ENCODE measurements around the gene PTK7.

PTK7 gene

DNA sequence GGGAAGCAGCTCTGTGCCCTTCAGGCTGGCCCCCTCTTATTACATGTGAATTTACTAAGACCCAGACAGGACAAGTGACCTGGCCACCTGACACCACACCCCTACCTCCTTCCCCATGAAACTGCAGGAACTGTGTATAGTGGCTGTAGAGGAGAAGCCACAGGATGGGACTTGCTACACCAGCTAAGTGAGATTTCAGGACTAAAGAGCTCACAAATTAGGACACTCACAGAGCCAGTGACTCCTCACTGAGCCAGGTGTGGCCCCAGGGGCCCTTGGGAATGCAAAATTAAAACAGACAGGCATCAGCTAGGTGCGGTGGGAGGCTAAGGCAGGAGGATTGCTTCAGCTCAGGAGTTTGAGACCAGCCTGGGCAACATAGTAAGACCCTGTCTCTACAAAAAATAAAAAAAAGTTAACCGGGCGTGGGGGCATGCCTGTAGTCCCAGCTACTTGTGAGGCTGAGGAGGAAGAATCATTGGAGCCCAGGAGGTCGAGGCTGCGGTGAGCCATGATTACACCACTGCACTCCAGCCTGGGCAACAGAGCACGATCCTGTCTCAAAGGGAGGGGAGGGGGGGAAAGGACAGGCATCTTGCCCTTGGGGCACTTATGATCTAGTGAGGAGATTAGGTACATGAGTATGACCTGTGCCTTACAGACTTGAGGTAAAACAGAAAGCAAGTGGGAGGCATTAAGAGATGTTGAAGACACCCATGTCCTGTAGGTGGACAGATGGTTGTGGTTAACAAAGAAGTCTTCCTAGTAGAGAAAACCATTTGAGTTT, 71.8 kb downstream of the PTK7 start:
- no peak for DNase-seq

DNA sequence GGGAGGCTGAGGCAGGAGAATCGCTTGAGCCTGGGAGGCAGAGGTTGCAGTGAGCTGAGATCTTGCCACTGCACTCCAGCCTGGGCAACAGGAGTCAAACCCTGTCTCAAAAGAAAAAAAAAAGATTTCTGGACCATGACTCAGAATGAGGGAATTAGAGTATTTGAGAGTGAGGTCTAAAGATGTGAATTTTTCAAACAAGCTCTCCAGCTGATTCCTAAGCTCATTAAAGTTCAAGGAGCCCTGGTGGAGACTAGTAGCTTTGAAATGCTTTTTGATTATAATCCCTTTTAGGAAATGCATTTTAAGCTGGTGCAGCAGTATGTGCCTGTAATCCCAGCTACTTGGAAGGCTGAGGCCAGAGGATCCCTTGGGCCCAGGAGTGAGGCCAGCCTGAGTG, 73.2 kb downstream of the PTK7 start:
- DNase-seq, result no peak

DNA sequence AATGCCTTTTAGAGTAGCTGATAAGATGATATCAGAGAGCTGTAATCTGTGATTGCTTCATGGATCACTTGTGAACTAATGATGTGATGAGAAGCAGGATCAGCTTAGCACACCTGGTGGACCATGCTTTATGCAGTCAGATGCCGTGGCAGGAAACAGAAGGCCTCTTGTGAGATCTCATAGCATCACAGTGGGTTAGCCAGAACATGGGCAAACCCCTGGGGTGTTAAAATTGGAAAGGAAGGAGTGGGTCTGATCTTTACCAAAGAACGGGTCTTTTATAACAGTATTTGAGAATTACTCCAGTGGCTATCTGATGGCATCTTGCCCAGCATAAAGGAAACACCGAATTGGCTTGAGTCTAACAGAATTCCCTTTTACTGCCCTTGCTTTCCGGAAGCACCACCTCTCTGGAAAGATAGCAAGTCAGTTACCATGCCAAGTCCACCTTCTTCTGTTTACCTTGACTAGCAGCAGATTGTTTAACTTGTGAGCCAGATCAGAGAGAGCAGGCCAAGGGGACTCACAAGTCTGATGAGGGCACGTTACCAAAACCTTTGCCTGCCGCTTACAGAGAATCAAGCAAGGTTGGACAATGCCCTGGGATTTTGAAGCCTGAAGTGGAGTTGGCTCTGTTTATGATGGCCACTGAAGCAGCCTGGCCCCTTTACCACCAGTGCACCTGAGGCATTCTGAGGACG, 74.1 kb downstream of the PTK7 start:
- DNase-seq, result no peak

DNA sequence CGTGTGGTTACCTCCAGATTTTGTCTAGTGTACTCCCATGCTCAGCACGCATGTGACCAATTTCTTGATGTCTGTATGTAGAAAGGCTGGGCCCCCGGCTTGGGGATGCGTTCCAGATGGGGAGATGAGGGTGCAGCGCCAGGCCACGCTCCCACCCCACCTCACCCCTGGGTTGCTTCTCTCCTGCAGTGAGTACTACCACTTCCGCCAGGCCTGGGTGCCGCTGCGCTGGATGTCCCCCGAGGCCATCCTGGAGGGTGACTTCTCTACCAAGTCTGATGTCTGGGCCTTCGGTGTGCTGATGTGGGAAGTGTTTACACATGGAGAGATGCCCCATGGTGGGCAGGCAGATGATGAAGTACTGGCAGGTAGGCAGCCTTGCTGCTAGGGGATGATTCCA, 83.5 kb downstream of the PTK7 start:
- DNase-seq, result no peak

DNA sequence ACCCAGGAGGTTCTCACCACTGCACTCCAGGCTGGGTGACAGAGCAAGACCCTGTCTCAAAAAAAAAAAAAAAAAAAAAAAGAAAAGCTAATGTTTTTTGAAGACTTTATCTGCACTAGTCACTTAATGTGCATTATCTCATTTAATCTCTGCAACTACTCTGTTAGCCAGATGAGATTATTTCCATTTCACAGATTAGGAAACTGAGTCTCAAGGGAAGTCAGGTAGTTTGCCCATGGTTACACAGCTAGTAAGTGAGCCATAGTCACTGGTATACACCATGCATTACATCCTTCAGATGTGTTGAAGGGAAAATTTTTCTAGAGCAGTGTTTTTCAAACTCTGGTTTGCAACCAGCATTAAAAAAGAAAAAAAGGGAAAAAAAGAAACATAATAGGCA, 87.8 kb downstream of the PTK7 start:
- DNase-seq, result no peak

DNA sequence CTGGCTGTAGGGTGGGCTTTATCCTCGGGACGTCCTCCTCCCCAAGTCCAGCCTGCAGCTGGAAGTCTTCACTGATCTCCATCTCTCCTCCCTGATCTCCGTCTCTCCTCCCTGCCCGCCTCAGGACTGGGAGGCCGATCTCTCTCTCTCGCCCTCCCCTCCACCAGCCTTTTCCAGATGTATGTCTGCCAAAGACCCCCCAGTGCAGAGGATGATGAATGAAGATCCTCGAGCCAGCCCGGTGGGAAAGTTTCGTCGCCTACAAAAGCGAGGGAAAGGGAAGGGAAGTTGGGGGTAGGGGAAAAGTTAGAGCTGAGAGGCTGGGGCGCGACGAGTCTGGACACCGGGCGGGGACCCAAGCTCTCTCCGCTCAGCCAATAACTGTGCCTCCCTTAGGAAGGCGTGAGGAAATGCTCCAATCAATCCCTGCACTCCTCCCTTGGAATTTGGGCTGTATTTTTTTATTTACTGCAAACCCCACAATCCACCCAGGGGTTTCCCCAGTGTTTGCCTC, 94.4 kb downstream of the PTK7 start:
- no peak for DNase-seq

DNA sequence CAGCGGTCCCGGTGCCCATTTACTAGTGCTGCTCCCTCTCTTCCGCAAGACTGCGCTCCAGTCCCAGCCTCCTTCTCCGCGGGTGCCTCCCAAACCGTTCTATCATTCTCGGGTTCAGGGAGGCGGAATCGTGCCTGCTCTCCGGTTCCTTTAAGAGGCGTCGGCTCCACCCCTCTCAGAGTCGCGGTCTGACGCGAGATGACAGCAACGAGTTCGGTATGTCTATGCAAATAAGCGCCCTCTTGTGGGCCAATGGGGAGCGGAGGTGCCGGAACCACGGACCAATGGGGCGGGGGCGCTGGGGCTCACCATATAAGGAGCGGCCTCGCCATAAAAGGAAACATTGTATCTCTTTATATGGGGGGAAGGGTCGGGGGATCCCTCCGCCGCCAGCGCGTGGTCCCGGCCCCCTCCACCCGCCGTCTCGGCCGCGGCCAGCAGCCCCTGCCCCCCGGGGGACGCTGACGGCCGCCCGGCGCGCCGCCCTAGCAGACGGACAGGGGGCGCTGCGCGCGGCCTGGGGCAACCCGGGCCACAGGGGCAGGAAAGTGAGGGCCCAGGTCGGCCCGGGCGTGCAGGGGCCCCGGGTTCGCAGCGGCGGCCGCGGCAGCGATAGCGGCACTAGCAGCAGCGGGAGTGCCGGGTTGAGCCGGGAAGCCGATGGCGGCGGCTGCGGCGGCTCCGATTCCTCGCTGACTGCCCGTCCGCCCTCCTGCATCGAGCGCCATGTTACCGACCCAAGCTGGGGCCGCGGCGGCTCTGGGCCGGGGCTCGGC, 95.0 kb downstream of the PTK7 start, which contains the start of gene SRF:
SRF (plus strand) TSS at position 339 of the 776 bp plus-strand sequence; CDS start at position 727, 388 bp downstream.
- DNase-seq, result peak; percentile 97

DNA sequence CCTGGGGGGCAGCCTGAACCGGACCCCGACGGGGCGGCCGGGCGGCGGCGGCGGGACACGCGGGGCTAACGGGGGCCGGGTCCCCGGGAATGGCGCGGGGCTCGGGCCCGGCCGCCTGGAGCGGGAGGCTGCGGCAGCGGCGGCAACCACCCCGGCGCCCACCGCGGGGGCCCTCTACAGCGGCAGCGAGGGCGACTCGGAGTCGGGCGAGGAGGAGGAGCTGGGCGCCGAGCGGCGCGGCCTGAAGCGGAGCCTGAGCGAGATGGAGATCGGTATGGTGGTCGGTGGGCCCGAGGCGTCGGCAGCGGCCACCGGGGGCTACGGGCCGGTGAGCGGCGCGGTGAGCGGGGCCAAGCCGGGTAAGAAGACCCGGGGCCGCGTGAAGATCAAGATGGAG, 95.6 kb downstream of the PTK7 start:
- no peak for DNase-seq

DNA sequence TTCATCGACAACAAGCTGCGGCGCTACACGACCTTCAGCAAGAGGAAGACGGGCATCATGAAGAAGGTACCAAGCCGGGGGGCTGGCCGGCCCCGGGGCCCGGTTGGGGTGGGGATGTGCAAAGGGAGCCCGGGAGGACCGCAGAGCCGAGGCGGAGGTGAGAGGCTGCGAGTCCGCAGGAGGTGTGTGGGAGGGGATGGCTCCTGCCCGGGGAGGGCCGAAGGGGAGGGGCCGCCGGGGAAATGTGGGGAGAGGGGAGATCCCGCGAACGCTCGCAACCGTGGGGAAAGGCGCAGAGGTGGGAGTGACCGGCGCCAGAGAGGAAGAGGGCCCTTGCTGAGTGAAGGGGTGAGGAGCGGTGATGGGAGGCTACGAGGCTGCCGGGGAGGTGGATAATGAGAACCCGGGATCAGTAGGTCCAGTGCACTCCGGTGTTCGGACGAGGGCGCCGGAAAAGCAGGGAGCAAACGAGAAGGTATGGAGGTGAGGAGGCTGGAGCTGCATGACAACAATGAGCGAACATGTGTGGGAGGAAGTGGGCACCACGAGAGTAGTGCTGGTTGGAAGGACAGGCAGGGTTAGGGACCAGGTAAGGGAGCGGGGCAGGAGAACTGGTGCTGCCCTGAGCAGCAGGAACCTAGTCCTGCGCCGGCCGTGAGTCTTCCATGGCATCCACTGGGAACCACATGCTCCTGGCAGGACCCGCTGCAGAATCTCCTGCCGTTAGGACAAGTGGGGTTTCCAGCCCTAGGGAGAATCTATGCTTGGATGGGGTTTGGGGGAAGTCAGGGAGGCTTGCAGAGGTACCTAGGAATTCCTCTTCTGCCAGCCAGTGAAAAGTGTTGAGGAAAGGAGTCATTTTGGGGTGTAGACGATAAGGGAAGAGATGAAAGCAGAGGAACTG, 96.2 kb downstream of the PTK7 start:
- DNase-seq, result no peak

DNA sequence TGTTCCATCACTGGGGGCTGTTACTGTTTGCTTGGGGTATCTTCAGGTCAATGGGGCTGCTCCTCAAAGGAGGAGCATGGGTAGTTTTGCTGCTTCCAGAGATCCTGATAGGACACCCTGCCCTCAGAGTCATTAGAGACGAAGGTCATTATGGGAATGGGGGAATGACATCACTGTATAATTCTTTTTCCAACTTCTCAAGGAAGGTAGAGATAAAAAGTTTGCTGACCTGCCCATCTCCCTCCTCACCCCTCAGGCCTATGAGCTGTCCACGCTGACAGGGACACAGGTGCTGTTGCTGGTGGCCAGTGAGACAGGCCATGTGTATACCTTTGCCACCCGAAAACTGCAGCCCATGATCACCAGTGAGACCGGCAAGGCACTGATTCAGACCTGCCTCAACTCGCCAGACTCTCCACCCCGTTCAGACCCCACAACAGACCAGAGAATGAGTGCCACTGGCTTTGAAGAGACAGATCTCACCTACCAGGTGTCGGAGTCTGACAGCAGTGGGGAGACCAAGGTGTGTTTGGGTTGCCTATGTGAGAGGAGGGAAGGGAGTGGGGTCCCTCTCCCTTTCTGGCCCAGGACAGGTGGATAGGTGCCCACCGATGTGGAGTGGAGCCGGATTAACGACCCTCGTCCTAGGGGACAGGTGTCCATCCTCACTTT, 97.6 kb downstream of the PTK7 start:
- DNase-seq, result no peak

DNA sequence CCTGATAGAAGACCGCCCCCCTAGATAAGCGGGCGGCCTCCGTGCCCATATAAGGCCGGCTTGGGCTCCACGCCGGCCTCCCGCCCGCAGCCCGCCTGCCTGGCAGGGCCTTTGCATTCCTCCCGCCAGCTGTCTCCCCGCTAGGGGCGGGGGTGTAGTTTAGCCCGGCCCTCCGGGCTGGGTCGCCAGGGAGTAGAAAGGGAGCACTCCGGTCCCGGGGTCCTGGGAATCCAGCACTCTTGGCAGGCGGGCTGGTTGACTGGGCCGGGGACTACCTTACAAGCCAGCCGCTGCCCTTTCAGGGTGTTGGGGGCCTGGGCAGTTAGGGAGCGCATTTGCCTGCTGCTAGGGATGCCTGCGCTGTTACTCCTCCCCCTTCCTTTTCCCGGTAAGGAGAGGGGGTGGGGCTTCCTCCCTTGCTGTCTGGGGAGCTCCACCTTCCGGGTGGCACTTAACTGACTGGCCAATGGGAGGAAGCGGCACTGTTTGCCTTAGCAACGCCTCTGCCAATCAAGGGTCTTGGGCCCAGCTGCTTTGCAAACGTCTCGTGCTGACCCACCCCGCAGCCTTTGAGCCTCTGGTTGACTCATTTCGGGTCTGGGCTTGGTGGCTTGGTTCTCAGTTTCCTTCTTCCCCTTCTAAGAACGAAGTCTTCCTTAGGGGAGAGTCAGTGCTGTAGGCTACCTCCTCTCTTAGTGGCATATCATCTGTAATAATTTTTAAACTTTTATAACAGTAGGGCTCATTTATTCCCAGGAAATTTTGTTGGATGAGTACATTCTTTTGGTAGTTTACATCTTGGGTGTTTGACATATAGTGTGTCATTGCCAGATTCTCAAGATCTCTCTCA, 98.4 kb downstream of the PTK7 start:
- DNase-seq, result peak; percentile 95

DNA sequence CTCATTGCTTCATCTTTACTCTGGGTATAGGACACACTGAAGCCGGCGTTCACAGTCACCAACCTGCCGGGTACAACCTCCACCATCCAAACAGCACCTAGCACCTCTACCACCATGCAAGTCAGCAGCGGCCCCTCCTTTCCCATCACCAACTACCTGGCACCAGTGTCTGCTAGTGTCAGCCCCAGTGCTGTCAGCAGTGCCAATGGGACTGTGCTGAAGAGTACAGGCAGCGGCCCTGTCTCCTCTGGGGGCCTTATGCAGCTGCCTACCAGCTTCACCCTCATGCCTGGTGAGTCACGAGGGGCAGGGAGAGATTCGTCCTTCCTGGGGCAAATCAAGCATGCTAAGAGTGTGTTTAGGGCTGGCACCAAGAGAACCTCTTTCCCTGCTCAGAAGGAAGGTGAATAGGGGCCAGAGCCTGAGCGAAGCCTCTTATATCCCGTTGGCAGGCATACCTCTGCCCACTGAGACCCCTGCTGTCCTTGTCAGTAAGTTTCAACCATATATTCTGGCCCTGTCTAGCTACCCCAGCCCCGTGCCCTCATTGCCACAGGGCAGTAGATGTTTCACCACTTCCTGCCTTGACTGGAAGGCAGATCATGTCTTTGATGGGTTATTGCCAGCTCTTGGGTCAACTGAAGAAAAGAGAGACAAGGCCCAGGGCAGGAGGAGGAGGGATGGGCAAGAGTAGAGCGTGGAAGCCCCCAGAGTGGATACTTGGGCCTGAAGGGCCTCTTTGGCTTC, 99.7 kb downstream of the PTK7 start:
- DNase-seq, result no peak

DNA sequence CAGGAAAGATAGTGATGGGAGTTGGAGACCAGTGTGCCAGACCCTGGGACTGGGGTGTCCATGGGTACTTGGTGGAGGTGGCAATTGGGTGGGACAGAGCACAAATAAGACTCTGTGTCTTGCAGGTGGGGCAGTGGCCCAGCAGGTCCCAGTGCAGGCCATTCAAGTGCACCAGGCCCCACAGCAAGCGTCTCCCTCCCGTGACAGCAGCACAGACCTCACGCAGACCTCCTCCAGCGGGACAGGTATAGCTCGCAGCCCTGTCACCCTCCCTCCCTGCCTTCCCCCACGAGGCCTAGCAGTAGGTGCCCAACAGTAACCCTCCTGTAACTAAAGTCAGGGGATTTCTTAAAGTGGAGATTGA, 100.3 kb downstream of the PTK7 start:
- no peak for DNase-seq

DNA sequence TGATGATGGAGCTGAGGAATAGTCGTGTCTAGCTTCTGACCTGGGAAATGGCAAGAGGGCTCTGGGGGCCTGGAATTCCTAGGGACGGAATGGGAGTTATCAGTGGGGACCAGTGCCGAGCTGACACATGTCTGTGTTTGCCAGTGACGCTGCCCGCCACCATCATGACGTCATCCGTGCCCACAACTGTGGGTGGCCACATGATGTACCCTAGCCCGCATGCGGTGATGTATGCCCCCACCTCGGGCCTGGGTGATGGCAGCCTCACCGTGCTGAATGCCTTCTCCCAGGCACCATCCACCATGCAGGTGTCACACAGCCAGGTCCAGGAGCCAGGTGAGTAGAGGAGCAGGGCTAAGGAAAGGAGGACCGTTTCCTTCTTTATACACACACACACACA, 102.0 kb downstream of the PTK7 start:
- no peak for DNase-seq

DNA sequence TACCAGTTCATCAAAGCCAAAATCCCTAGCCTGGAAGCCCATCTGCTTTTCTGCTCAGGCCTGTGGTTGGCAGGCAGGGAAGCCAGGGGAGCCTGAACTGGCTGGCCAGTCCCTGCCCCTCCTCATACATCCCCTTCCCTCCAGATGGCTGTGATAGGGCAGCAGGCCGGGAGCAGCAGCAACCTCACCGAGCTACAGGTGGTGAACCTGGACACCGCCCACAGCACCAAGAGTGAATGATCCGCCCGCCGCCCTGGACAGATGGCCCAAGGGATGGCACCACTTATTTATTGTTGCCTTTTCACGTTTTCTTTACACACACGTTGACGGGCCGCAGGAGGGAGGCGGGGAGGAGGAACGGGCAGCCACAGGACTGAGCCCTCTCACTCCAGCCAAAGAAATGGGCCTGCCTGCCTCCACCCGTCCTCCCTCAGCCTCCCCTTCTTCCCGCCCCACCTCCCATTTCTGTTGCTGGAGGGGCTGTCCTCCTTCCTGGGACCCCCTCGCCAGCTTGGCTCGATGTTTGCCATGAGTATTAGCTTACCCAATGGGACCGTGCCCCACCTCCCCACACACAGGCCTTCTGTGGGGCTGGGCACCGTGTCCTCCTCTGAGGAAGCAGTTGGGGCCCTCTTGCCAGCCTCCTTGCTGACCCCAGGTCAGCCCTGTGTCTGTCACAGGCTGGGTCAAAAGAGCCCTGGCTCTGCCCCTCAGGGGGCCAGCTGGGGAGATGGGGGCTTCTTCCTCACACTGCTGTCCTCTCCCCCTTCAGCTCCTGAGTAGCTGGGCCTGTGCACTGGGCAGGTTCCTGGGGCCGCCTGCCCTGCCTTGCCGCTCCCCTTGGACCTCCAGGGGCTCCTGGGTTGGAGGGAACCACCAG, 103.1 kb downstream of the PTK7 start:
- DNase-seq, result no peak

DNA sequence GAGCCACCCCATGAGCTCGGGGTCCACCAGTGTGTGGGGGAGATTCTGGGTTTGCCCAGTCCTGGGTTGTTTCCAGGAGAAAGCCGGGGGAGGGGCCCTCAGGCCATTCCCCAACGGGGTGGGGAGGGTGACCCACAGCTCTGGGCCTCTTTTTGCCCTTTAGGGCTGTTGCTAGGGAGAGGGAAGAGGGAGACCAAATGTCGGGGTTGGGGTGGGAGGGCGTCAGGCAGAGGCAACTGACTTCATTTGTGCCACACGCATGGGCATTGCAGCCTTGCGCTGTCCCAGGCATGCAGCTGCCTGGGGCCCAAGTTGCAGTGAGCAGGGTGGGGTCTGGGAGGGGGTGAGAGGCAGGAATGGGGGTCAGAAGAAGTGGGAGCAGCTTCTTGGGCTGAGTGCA, 103.9 kb downstream of the PTK7 start:
- DNase-seq, result no peak

DNA sequence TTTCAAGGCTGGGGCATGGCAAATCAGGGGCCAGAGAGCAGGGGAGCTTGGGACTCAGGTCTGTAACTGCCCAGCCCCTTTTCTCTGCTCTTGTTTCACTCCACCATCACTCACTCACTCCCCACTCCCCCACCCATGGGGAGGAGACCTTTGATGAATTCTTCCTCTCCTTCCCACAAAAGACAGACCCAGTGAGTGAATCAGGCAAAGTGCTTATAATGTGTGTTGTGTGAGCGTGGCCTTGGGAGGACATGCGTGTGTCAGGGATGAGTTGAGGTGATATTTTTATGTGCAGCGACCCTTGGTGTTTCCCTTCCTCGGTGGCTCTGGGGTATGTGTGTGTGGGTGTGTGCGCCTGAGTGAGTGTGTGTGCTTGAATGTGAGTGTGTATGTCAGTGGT, 104.9 kb downstream of the PTK7 start:
- DNase-seq, result no peak

DNA sequence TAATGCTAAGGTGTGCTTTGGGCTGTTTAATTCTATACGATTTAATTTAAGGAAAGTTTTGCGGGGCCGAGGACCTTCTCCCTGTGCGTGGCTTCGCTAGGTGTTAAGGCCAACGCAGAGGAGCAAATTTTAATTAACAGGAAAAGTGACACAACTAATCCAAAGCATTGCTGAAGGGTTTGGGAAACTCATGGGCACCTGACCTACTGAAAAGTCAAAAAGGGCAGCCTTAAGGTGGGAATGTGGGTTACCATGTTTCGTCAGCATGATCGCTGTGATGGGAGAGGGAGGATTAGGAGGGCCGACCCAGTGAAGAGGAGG, 105.5 kb downstream of the PTK7 start:
- DNase-seq, result no peak

Measured in GF-D8 (cell line).